H9 (cell line): Measurements from ENCODE around the gene MPST. TPM values are rescaled to one million over a fixed set of nuclear protein-coding genes. Genes with fewer than 3 reads are reported as not detected.
A peak's percentile ranks its signal among the peaks of the same experiment; 100 is the strongest.

Source experiments
- DNase-seq: peaks from one replicate; pipeline ENCODE4 v3.0.0-alpha.2; 2017
- H2AFZ ChIP-seq: one replicate; pipeline ENCODE4 v1.6.1; 2013; ENCODE audit warnings: mild to moderate bottlenecking, low read length, control low read depth, moderate library complexity
- H2AK5ac ChIP-seq: 2 replicates; pipeline ENCODE4 v1.6.1; 2013; ENCODE audit warnings: low read length, control low read depth, mixed read lengths; ENCODE audit not compliant: insufficient read length
- H2BK120ac ChIP-seq: one replicate; pipeline ENCODE4 v1.6.1; 2013; ENCODE audit warnings: low read depth, mild to moderate bottlenecking, low read length, control low read depth, inconsistent platforms; ENCODE audit not compliant: poor library complexity, severe bottlenecking
- H2BK12ac ChIP-seq: 2 replicates; pipeline ENCODE4 v1.6.1; 2013; ENCODE audit warnings: low read length, control low read depth, mixed read lengths, low read depth; ENCODE audit not compliant: insufficient read length
- H2BK15ac ChIP-seq: 2 replicates; pipeline ENCODE4 v1.6.1; 2013; ENCODE audit warnings: low read depth, low read length, control low read depth
- H2BK20ac ChIP-seq: one replicate; pipeline ENCODE4 v1.6.1; 2013; ENCODE audit warnings: low read depth, mild to moderate bottlenecking, low read length, control low read depth, inconsistent platforms; ENCODE audit not compliant: poor library complexity, severe bottlenecking
- H2BK5ac ChIP-seq: 2 replicates; pipeline ENCODE4 v1.6.1; 2013; ENCODE audit warnings: low read length, control low read depth, mixed read lengths; ENCODE audit not compliant: insufficient read length
- H3K14ac ChIP-seq: 2 replicates; pipeline ENCODE4 v1.6.1; 2013; ENCODE audit warnings: low read length, control low read depth; ENCODE audit not compliant: insufficient read depth
- H3K18ac ChIP-seq: 2 replicates; pipeline ENCODE4 v1.6.1; 2013; ENCODE audit warnings: low read depth, mild to moderate bottlenecking, mixed read lengths, low read length, control low read depth; ENCODE audit not compliant: insufficient read length
- H3K23ac ChIP-seq: 2 replicates; pipeline ENCODE4 v1.6.1; 2013; ENCODE audit warnings: low read length, control low read depth, mixed read lengths, low read depth; ENCODE audit not compliant: insufficient read length
- H3K23me2 ChIP-seq: 2 replicates; pipeline ENCODE4 v1.6.1; 2013; ENCODE audit warnings: low read depth, mild to moderate bottlenecking, mixed read lengths, low read length, control low read depth; ENCODE audit not compliant: insufficient read length, poor library complexity, severe bottlenecking
- H3K27ac ChIP-seq: 2 replicates; pipeline ENCODE4 v1.5.1; 2013; ENCODE audit warnings: low read length, control low read depth, mixed read lengths, low read depth; ENCODE audit not compliant: insufficient read length
- H3K27me3 ChIP-seq: 2 replicates; pipeline ENCODE4 v1.6.1; 2013; ENCODE audit warnings: low read length, control low read depth, inconsistent platforms; ENCODE audit not compliant: insufficient read depth
- H3K4ac ChIP-seq: 2 replicates; pipeline ENCODE4 v1.6.1; 2013; ENCODE audit warnings: low read depth, mild to moderate bottlenecking, control low read depth, inconsistent platforms, low read length, moderate library complexity
- H3K4me1 ChIP-seq: 2 replicates; pipeline ENCODE4 v1.6.1; 2013; ENCODE audit warnings: low read length, control low read depth, inconsistent platforms; ENCODE audit not compliant: insufficient read depth
- H3K4me2 ChIP-seq: 2 replicates; pipeline ENCODE4 v1.6.1; 2013; ENCODE audit warnings: low read length, control low read depth, mixed read lengths; ENCODE audit not compliant: insufficient read length, insufficient read depth
- H3K56ac ChIP-seq: 2 replicates; pipeline ENCODE4 v1.6.1; 2013; ENCODE audit warnings: low read depth, mild to moderate bottlenecking, mixed read lengths, low read length, control low read depth; ENCODE audit not compliant: insufficient read length
- H3K79me1 ChIP-seq: 2 replicates; pipeline ENCODE4 v1.6.1; 2013; ENCODE audit warnings: low read depth, mild to moderate bottlenecking, moderate library complexity, low read length, control low read depth, inconsistent platforms; ENCODE audit not compliant: insufficient read depth, poor library complexity, severe bottlenecking
- H3K79me2 ChIP-seq: 2 replicates; pipeline ENCODE4 v1.6.1; 2013; ENCODE audit warnings: low read length, control low read depth, inconsistent platforms; ENCODE audit not compliant: insufficient read depth
- H3K9ac ChIP-seq: 2 replicates; pipeline ENCODE4 v1.6.1; 2013; ENCODE audit warnings: low read length, control low read depth, mixed read lengths; ENCODE audit not compliant: insufficient read length; ENCODE audit errors: extremely low read depth
- H3K9me3 ChIP-seq: one replicate; pipeline ENCODE4 v1.6.1; 2013; ENCODE audit warnings: low read depth, low read length, inconsistent platforms; ENCODE audit not compliant: control insufficient read depth
- H3T11ph ChIP-seq: one replicate; pipeline ENCODE4 v1.6.1; 2013; ENCODE audit warnings: mild to moderate bottlenecking, low read length, control low read depth, inconsistent platforms
- H4K20me1 ChIP-seq: one replicate; pipeline ENCODE4 v1.6.1; 2013; ENCODE audit not compliant: control insufficient read depth, insufficient read length, insufficient read depth
- H4K5ac ChIP-seq: 2 replicates; pipeline ENCODE4 v1.6.1; 2013; ENCODE audit warnings: low read depth, mild to moderate bottlenecking, mixed read lengths, low read length, control low read depth; ENCODE audit not compliant: insufficient read length
- H4K8ac ChIP-seq: replicated peaks from 2 replicates; pipeline ENCODE4 v1.6.1; 2013; ENCODE audit warnings: low read length, control low read depth, mixed read lengths, low read depth; ENCODE audit not compliant: insufficient read length
- H4K91ac ChIP-seq: 2 replicates; pipeline ENCODE4 v1.6.1; 2013; ENCODE audit warnings: low read depth, mild to moderate bottlenecking, moderate library complexity, mixed read lengths, low read length, control low read depth; ENCODE audit not compliant: insufficient read length
- H3K27ac Mint-ChIP-seq, 3 experiments: 2 replicates in 2 of 3; 3 replicates in 1 of 3; pipeline ENCODE4 v1.8.0; 2020 to 2021; ENCODE audit warnings: mixed read lengths in 3 of 3, mild to moderate bottlenecking in 1 of 3, moderate library complexity in 1 of 3
- H3K27me3 Mint-ChIP-seq: 2 replicates; pipeline ENCODE4 v1.8.0; 2021; ENCODE audit warnings: low read depth, mild to moderate bottlenecking, moderate library complexity, mixed read lengths
- H3K36me3 Mint-ChIP-seq, 3 experiments: 2 replicates in 2 of 3; 3 replicates in 1 of 3; pipeline ENCODE4 v1.8.0; 2020 to 2021; ENCODE audit warnings: low read depth in 3 of 3, mixed read lengths in 3 of 3; ENCODE audit not compliant: insufficient read depth in 1 of 3
- H3K4me1 Mint-ChIP-seq, 2 experiments: 2 replicates each; pipeline ENCODE4 v1.8.0; 2020; ENCODE audit warnings: mixed read lengths in 2 of 2
- H3K4me3 Mint-ChIP-seq, 2 experiments: 2 replicates in 1 of 2; 3 replicates in 1 of 2; pipeline ENCODE4 v1.8.0; 2020 to 2021; ENCODE audit warnings: mild to moderate bottlenecking in 2 of 2, mixed read lengths in 2 of 2, moderate library complexity in 1 of 2
- H3K9me3 Mint-ChIP-seq, 2 experiments: 2 replicates in 1 of 2; 3 replicates in 1 of 2; pipeline ENCODE4 v1.8.0; 2020; ENCODE audit warnings: mild to moderate bottlenecking in 2 of 2, mixed read lengths in 2 of 2, moderate library complexity in 1 of 2
- WGBS: extraction: QIAGEN DNeasy Blood & Tissue Kit; methylation state at CpG from one replicate; pipeline ENCODE4 v1.1.7; 2013; ENCODE audit warnings: missing lambda C conversion rate, low lambda C conversion rate, mixed read lengths; ENCODE audit not compliant: insufficient read length; ENCODE audit errors: extremely low coverage; 5-methylcytosine and 5-hydroxymethylcytosine counted together
- total RNA-seq: library from RNA; stranded (reverse); gene quantifications from 2 replicates; pipeline ENCODE4 v1.2.1, GENCODE V29; 2021
- TF ChIP-seq, protein P1 (sequence below): fragments of 200-600 bp; sonication (generic); conservative IDR thresholded peaks from 3 replicates; pipeline ENCODE4 v1.8.0; 2021; ENCODE audit warnings: antibody characterized with exemption, mild to moderate bottlenecking

MPST gene
- total RNA-seq, 1 experiment from 2014 or later, result 70.5 TPM

DNA sequence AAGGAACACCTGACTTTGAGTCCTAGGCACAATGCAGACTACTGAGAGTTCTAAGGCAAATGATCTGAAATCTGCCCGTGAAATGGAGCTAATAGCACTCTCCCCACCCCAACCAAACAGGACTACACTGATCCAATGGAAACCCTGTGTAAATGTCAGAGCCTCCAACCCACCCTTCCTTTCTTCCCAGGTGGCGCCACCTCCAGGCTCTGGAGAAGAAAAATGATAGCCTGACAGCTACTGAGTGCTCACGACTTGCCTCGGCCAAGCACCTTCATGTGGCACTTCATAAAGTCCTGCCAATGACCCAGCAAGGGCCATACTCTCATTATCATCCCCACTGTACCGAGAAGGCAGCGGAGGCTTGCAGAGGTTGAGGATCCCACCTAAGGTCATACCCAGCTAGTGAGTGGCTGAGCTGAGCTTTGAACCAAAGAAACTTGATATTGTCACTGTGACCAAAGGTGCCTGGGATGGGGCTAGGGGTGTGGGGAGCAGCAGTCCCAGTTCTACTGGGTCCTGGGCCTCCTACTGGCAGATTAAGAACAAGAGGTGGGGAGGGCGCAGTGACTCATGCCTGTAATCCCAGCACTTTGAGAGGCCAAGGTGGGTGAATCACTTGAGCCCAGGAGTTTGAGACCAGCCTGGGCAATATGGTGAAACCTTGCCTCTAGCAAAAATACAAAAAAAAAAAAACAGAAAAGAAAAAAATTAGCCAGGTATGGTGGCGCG lies 20.8 kb upstream of the MPST start:
- WGBS, result no CpG with 5 or more reads among the region's 9 CpGs
- Histone ChIP-seq H3K4me2 (no peak overlapping the region), H3K56ac (no peak overlapping the region)

More for the DNA sequence above, 20.8 kb upstream of the MPST start:
- no peak overlapping the region for H2AK5ac ChIP-seq
- no peaks in the 10 kb centered on the region for H3K27me3 ChIP-seq
- peak; percentile 64 for DNase-seq
- H3K27ac Mint-ChIP-seq, result peak overlapping the region in 1 of 3 experiments; percentile 32; a peak in 1 of 7 replicates
- no peaks in the 10 kb centered on the region; a peak in 1 of 5 replicates for H3K9me3 Mint-ChIP-seq
- no peak overlapping the region for H3K27ac ChIP-seq
- H3K9ac ChIP-seq, result no peak overlapping the region
- TF ChIP-seq, protein P1, sequence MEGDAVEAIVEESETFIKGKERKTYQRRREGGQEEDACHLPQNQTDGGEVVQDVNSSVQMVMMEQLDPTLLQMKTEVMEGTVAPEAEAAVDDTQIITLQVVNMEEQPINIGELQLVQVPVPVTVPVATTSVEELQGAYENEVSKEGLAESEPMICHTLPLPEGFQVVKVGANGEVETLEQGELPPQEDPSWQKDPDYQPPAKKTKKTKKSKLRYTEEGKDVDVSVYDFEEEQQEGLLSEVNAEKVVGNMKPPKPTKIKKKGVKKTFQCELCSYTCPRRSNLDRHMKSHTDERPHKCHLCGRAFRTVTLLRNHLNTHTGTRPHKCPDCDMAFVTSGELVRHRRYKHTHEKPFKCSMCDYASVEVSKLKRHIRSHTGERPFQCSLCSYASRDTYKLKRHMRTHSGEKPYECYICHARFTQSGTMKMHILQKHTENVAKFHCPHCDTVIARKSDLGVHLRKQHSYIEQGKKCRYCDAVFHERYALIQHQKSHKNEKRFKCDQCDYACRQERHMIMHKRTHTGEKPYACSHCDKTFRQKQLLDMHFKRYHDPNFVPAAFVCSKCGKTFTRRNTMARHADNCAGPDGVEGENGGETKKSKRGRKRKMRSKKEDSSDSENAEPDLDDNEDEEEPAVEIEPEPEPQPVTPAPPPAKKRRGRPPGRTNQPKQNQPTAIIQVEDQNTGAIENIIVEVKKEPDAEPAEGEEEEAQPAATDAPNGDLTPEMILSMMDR, result peak; percentile 62
- no peaks in the 10 kb centered on the region for H3K9me3 ChIP-seq
- H2BK12ac ChIP-seq, result no peak overlapping the region
- H2AFZ ChIP-seq, result no peak overlapping the region
- no peaks in the 10 kb centered on the region for H4K20me1 ChIP-seq
- H3K23ac ChIP-seq, result no peak overlapping the region
- no peaks in the 10 kb centered on the region for H3K36me3 Mint-ChIP-seq
- H4K8ac ChIP-seq, result no peak overlapping the region
- H3K79me2 ChIP-seq, result no peaks in the 10 kb centered on the region
- H3K14ac ChIP-seq, result no peak overlapping the region
- no peaks in the 10 kb centered on the region for H3K79me1 ChIP-seq
- no peak overlapping the region for H4K91ac ChIP-seq
- no peak overlapping the region for H4K5ac ChIP-seq
- no peak overlapping the region for H2BK120ac ChIP-seq
- no peak overlapping the region for H2BK15ac ChIP-seq
- H3K4me1 ChIP-seq, result no peaks in the 10 kb centered on the region; the same call in none of the 2 replicates
- no peak overlapping the region for H2BK5ac ChIP-seq
- peaks cover 17 to 31% of the 10 kb centered on the region in 2 experiments for H3K4me1 Mint-ChIP-seq
- H3K4me3 Mint-ChIP-seq, result no peak overlapping the region
- no peak overlapping the region for H3K18ac ChIP-seq
- H3K23me2 ChIP-seq, result no peaks in the 10 kb centered on the region
- no peak overlapping the region for H3K4ac ChIP-seq
- peaks cover 40% of the 10 kb centered on the region for H3K27me3 Mint-ChIP-seq
- no peak overlapping the region for H3T11ph ChIP-seq
- no peak overlapping the region for H2BK20ac ChIP-seq
